Measurements from ENCODE around the gene SUB1. TPM values are rescaled to one million over a fixed set of nuclear protein-coding genes. Genes with fewer than 3 reads are reported as not detected.

Gene SUB1
- polyA plus RNA-seq, 1 of the 3 experiments (the other 2 are of a cell fraction) = 50.8 TPM

- Histone ChIP-seq H3K27ac (ENCODE audit: low read depth in 2 of 2, low read length in 1 of 2) (peak overlapping the region in 1 of 2 experiments; percentile 26; a peak in 1 of 4 replicates), H3K4me1 (ENCODE audit: control insufficient read depth in 1 of 2, insufficient read depth in 2 of 2, low read depth in 1 of 2, low read length in 1 of 2) (peaks cover 5 to 12% of the 10 kb centered on the region in 2 experiments; a peak in 3 of 4 replicates), H3K4me2 (no peak overlapping the region), H3K9me3 (no peaks in the 10 kb centered on the region), H2AFZ (ENCODE audit: low read depth) (no peak overlapping the region), H3K79me2 (ENCODE audit: insufficient read depth) (peaks cover 99% of the 10 kb centered on the region), H3F3A (replicated peaks; ENCODE audit: insufficient read depth) (peaks cover 34% of the 10 kb centered on the region), H3K9ac (no peak overlapping the region), H3K27me3 (ENCODE audit: insufficient read depth) (no peaks in the 10 kb centered on the region), H3K4me3 (ENCODE audit: low read depth in 2 of 2, low read length in 1 of 2) (no peak overlapping the region), H4K20me1 (ENCODE audit: insufficient read depth) (peaks cover 67% of the 10 kb centered on the region), H3K36me3 (replicated peaks in 1 of 2; ENCODE audit: control insufficient read depth in 1 of 2, insufficient read depth in 2 of 2, low read length in 1 of 2) (peaks cover 45 to 75% of the 10 kb centered on the region in 2 experiments), H3K9me2 (no peaks in the 10 kb centered on the region)
- POLR2A ChIA-PET = interaction anchor here (0.6 to 1.6 kb wide), 2 partner anchors 28 to 101 kb away, joined by 4 to 7 read pairs; no protein-coding TSS in a partner anchor
- CTCF ChIA-PET = interaction anchor here (0.6 to 4.0 kb wide), 56 partner anchors 10 to 1031 kb away, joined by 3 to 183 read pairs (median 5); partner anchors contain the start of gene ZFR
- DNase-seq = peak; percentile 45
- WGBS (ENCODE audit: low lambda C conversion rate) = 84% methylated on average over 15 of the region's 15 CpGs
- no peak for TF ChIP-seq ELF1 (IDR thresholded peaks at IDR 0.05)
- TF ChIP-seq SMC3 (IDR thresholded peaks at IDR 0.05; ENCODE audit: low read depth, low read length) = peak; percentile 44
- TF ChIP-seq, protein P1, sequence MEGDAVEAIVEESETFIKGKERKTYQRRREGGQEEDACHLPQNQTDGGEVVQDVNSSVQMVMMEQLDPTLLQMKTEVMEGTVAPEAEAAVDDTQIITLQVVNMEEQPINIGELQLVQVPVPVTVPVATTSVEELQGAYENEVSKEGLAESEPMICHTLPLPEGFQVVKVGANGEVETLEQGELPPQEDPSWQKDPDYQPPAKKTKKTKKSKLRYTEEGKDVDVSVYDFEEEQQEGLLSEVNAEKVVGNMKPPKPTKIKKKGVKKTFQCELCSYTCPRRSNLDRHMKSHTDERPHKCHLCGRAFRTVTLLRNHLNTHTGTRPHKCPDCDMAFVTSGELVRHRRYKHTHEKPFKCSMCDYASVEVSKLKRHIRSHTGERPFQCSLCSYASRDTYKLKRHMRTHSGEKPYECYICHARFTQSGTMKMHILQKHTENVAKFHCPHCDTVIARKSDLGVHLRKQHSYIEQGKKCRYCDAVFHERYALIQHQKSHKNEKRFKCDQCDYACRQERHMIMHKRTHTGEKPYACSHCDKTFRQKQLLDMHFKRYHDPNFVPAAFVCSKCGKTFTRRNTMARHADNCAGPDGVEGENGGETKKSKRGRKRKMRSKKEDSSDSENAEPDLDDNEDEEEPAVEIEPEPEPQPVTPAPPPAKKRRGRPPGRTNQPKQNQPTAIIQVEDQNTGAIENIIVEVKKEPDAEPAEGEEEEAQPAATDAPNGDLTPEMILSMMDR (IDR thresholded peaks at IDR 0.05) = peak; percentile 88
- TF ChIP-seq RXRA (IDR thresholded peaks at IDR 0.05; ENCODE audit: borderline replicate concordance, low read depth) = 0 out of 2 replicates have a peak, but pooled peaks have one; percentile 15
- no peak for TF ChIP-seq FOSL2 (IDR thresholded peaks at IDR 0.05; ENCODE audit: borderline replicate concordance, low read depth)
- no peak for TF ChIP-seq RFX5 (IDR thresholded peaks at IDR 0.05; ENCODE audit: low read length)
- TF ChIP-seq RAD21 (IDR thresholded peaks at IDR 0.05; ENCODE audit: low read length) = peak; percentile 76
Measured at GRCh38 chr5:32589942-32590869, 4.8 kb downstream of the SUB1 start.

DNA sequence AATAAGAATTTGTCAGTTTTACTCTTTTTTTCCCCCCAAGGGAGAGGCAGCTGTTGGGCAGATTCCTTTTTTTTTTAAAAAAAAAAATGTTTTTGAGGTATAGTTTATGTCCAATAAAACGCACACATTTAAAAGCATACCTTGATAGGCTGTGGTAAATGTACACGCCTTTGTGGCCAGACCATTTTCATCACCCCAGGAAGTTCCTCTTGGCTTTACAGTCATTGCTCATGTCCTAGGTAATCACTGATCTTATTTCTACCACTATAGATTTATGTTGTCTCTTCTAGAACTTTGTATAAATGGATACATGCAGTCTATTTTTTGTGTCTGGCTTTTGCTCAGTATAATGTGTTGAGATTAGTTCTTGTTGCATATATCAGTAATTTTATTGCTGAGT, 9.8 kb downstream of the SUB1 start:
- peaks cover 44% of the 10 kb centered on the region for H3F3A ChIP-seq (replicated peaks; ENCODE audit: insufficient read depth)
- H3K9ac ChIP-seq = no peak overlapping the region
- H3K4me2 ChIP-seq = no peak overlapping the region
- H3K27ac ChIP-seq (ENCODE audit: low read depth in 2 of 2, low read length in 1 of 2) = no peak overlapping the region; a peak in 1 of 4 replicates
- ChIA-PET CTCF (interaction anchor here (1.2 to 3.2 kb wide), 2 partner anchors 17 to 106 kb away, joined by 3 to 23 read pairs; no protein-coding TSS in a partner anchor), POLR2A (no interaction called here)
- H3K4me1 ChIP-seq (ENCODE audit: control insufficient read depth in 1 of 2, insufficient read depth in 2 of 2, low read depth in 1 of 2, low read length in 1 of 2) = peaks cover 0 to 29% of the 10 kb centered on the region in 2 experiments; a peak in 2 of 4 replicates
- H2AFZ ChIP-seq (ENCODE audit: low read depth) = no peak overlapping the region
- DNase-seq = no peak
- H3K9me2 ChIP-seq = no peaks in the 10 kb centered on the region
- WGBS (ENCODE audit: low lambda C conversion rate) = 97% methylated on average over 2 of the region's 2 CpGs
- peaks cover 95% of the 10 kb centered on the region for H3K79me2 ChIP-seq (ENCODE audit: insufficient read depth)
- H3K36me3 ChIP-seq (replicated peaks in 1 of 2; ENCODE audit: control insufficient read depth in 1 of 2, insufficient read depth in 2 of 2, low read length in 1 of 2) = peaks cover 85 to 91% of the 10 kb centered on the region in 2 experiments
- no peak overlapping the region for H3K4me3 ChIP-seq (ENCODE audit: low read depth in 2 of 2, low read length in 1 of 2)
- no peaks in the 10 kb centered on the region for H3K27me3 ChIP-seq (ENCODE audit: insufficient read depth)
- no peaks in the 10 kb centered on the region for H3K9me3 ChIP-seq
- H4K20me1 ChIP-seq (ENCODE audit: insufficient read depth) = peaks cover 35% of the 10 kb centered on the region
- no peak for TF ChIP-seq NRF1 (IDR thresholded peaks at IDR 0.05; ENCODE audit: low read depth, low read length)
- TF ChIP-seq, protein P1 (IDR thresholded peaks at IDR 0.05) = no peak
